Measurements from ENCODE around the gene ARHGEF26. TPM values are rescaled to one million over a fixed set of nuclear protein-coding genes. Genes with fewer than 3 reads are reported as not detected.

ARHGEF26 gene
- polyA plus RNA-seq, 1 donor (not counting 4 experiments of a cell fraction or from before 2014, with no cell fraction given): 2.2 TPM

GRCh38 chr3:154089421-154090420, 31.5 kb upstream of the ARHGEF26 start:
- no peaks in the 10 kb centered on the region for H3K79me2 ChIP-seq (ENCODE audit: control insufficient read depth, insufficient read depth, low read length)
- no peaks in the 10 kb centered on the region for H4K20me1 ChIP-seq (ENCODE audit: control insufficient read depth, extremely low read depth, insufficient read depth, low read length)
- H3K4me3 ChIP-seq (ENCODE audit: control insufficient read depth in 2 of 3, extremely low read depth in 1 of 3, insufficient read depth in 2 of 3, low read depth in 1 of 3, low read length in 3 of 3): no peak overlapping the region
- H3K9me1 ChIP-seq (ENCODE audit: control insufficient read depth, extremely low read depth, insufficient read depth, low read length): no peaks in the 10 kb centered on the region
- no peak overlapping the region for H2AFZ ChIP-seq (ENCODE audit: control insufficient read depth, low read length)
- H3K9ac ChIP-seq (ENCODE audit: control insufficient read depth, extremely low read depth, insufficient read depth, low read length): no peak overlapping the region
- no peak for TF ChIP-seq EZH2 (IDR thresholded peaks at IDR 0.05; ENCODE audit: low read length)
- TF ChIP-seq CTCF (optimal IDR thresholded peaks at IDR 0.05 in 1 of 3, IDR thresholded peaks at IDR 0.05 in 1 of 3, conservative IDR thresholded peaks at IDR 0.05 in 1 of 3; ENCODE audit: extremely low read depth in 1 of 3, insufficient read depth in 2 of 3, low read length in 3 of 3): no peak
- FAIRE-seq: no peak
- H3K4me2 ChIP-seq (ENCODE audit: control insufficient read depth, extremely low read depth, insufficient read depth, low read depth, low read length): no peak overlapping the region
- H3K36me3 ChIP-seq (ENCODE audit: control insufficient read depth in 2 of 2, extremely low read depth in 1 of 2, insufficient read depth in 2 of 2, low read length in 2 of 2): no peaks in the 10 kb centered on the region
- no peaks in the 10 kb centered on the region for H3K27me3 ChIP-seq (ENCODE audit: control insufficient read depth, extremely low read depth, insufficient read depth, low read length)
- no peaks in the 10 kb centered on the region for H3K4me1 ChIP-seq (ENCODE audit: control insufficient read depth, extremely low read depth, insufficient read depth, low read length)
- no peak for DNase-seq (ENCODE audit: low read depth, low spot score)
- H3K27ac ChIP-seq (ENCODE audit: control insufficient read depth, insufficient read depth, low read length): no peak overlapping the region
- dilution Hi-C loops (cut with MboI; ENCODE audit: extremely low pct_ligation_motif_present, low sequenced_read_pairs): no loop called here
- H3K9me3 ChIP-seq (ENCODE audit: control insufficient read depth, low read depth, low read length): no peaks in the 10 kb centered on the region

- Histone ChIP-seq H4K20me1 (ENCODE audit: control insufficient read depth, extremely low read depth, insufficient read depth, low read length) (no peaks in the 10 kb centered on the region), H3K36me3 (ENCODE audit: control insufficient read depth in 2 of 2, extremely low read depth in 1 of 2, insufficient read depth in 2 of 2, low read length in 2 of 2) (no peaks in the 10 kb centered on the region), H3K4me1 (ENCODE audit: control insufficient read depth, extremely low read depth, insufficient read depth, low read length) (no peaks in the 10 kb centered on the region), H3K79me2 (ENCODE audit: control insufficient read depth, insufficient read depth, low read length) (no peaks in the 10 kb centered on the region), H2AFZ (ENCODE audit: control insufficient read depth, low read length) (no peak overlapping the region), H3K4me3 (ENCODE audit: control insufficient read depth in 2 of 3, extremely low read depth in 1 of 3, insufficient read depth in 2 of 3, low read depth in 1 of 3, low read length in 3 of 3) (no peak overlapping the region), H3K4me2 (ENCODE audit: control insufficient read depth, extremely low read depth, insufficient read depth, low read depth, low read length) (no peak overlapping the region), H3K9me3 (ENCODE audit: control insufficient read depth, low read depth, low read length) (no peaks in the 10 kb centered on the region), H3K9me1 (ENCODE audit: control insufficient read depth, extremely low read depth, insufficient read depth, low read length) (no peaks in the 10 kb centered on the region), H3K27me3 (ENCODE audit: control insufficient read depth, extremely low read depth, insufficient read depth, low read length) (no peaks in the 10 kb centered on the region), H3K9ac (ENCODE audit: control insufficient read depth, extremely low read depth, insufficient read depth, low read length) (no peak overlapping the region), H3K27ac (ENCODE audit: control insufficient read depth, insufficient read depth, low read length) (no peak overlapping the region)
- FAIRE-seq (no peak), DNase-seq (ENCODE audit: low read depth, low spot score) (no peak)
- TF ChIP-seq CTCF (optimal IDR thresholded peaks at IDR 0.05 in 1 of 3, IDR thresholded peaks at IDR 0.05 in 1 of 3, conservative IDR thresholded peaks at IDR 0.05 in 1 of 3; ENCODE audit: extremely low read depth in 1 of 3, insufficient read depth in 2 of 3, low read length in 3 of 3): no peak
- no peak for TF ChIP-seq EZH2 (IDR thresholded peaks at IDR 0.05; ENCODE audit: low read length)
- dilution Hi-C loops (cut with MboI; ENCODE audit: extremely low pct_ligation_motif_present, low sequenced_read_pairs): no loop called here
Measured at GRCh38 chr3:154094051-154094450, 27.1 kb upstream of the ARHGEF26 start.

All from keratinocyte (primary cell).